NT2/D1 (cell line): ENCODE data around the gene CTSL.

Experiments used
- DNase-seq: peaks from one replicate; pipeline ENCODE4 v3.0.0-alpha.2; 2011; ENCODE audit warnings: low read depth, low spot score
- H3K27me3 ChIP-seq: 2 replicates; pipeline ENCODE4 v1.6.0; 2011; ENCODE audit warnings: mild to moderate bottlenecking; ENCODE audit not compliant: insufficient read length, insufficient read depth
- H3K36me3 ChIP-seq: 2 replicates; pipeline ENCODE4 v1.6.1; 2011; ENCODE audit warnings: mild to moderate bottlenecking, low read length, mixed read lengths; ENCODE audit not compliant: insufficient read depth, insufficient read length
- H3K4me1 ChIP-seq: 2 replicates; pipeline ENCODE4 v1.5.1; 2011; ENCODE audit not compliant: insufficient read depth, insufficient read length
- H3K4me3 ChIP-seq: 2 replicates; pipeline ENCODE4 v1.5.1; 2011; ENCODE audit warnings: low read depth; ENCODE audit not compliant: insufficient read length
- H3K9ac ChIP-seq: 2 replicates; pipeline ENCODE4 v1.6.0; 2011; ENCODE audit warnings: low read depth; ENCODE audit not compliant: insufficient read length
- H3K9me3 ChIP-seq: 2 replicates; pipeline ENCODE4 v1.5.1; 2011; ENCODE audit warnings: mild to moderate bottlenecking, low read length; ENCODE audit not compliant: insufficient read depth
- SUZ12 ChIP-seq: IDR thresholded peaks from 2 replicates; pipeline ENCODE4 v1.6.1; 2011; ENCODE audit not compliant: insufficient read length, insufficient read depth; ENCODE audit errors: extremely low read depth
- YY1 ChIP-seq: IDR thresholded peaks from 2 replicates; pipeline ENCODE4 v1.6.1; 2011; ENCODE audit not compliant: insufficient read length, insufficient read depth
- ZNF274 ChIP-seq: IDR thresholded peaks from 2 replicates; pipeline ENCODE4 v1.6.1; 2011; ENCODE audit warnings: mild to moderate bottlenecking, low read depth, low read length

CTSL gene

DNA sequence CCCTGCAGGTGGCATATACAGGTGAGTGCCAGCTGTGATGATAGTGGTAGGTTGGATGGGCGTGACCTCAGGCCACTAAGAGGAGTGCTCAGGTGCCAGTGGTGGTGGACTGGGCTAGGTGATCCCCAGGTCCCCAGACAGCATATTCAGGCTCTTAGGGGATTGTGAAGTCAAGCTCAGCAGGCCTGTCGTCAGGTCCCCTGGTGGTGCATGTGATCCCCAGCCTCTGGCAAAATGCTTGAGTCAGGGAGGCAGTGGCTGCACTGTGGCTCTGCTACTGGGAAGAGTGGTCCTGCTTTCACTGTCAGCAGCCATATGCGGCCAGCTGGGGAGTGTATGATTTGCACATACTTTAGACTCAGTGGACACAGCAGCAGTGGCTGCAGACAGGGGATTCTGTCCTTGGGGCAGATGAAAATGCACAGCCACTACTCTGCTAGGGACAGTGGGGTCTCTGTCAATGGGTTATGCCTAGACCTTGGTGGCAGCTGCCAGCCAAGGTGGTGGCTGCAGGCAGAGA, 31.6 kb upstream of the CTSL start:
- no peak for DNase-seq
- Histone ChIP-seq H3K4me1 (no peaks in the 10 kb centered on the region), H3K4me3 (no peak overlapping the region), H3K36me3 (peaks cover 40% of the 10 kb centered on the region), H3K27me3 (no peaks in the 10 kb centered on the region), H3K9me3 (peaks cover 8% of the 10 kb centered on the region), H3K9ac (no peak overlapping the region)
- TF ChIP-seq YY1 = no peak
- no peak for TF ChIP-seq ZNF274
- no peak for TF ChIP-seq SUZ12

- Histone ChIP-seq H3K9me3 (peaks cover 8% of the 10 kb centered on the region), H3K4me3 (no peak overlapping the region), H3K4me1 (no peaks in the 10 kb centered on the region), H3K27me3 (no peaks in the 10 kb centered on the region), H3K9ac (no peak overlapping the region), H3K36me3 (peaks cover 47% of the 10 kb centered on the region)
- DNase-seq = no peak
- TF ChIP-seq SUZ12 (no peak), YY1 (no peak), ZNF274 (no peak)
Measured at GRCh38 chr9:87695523-87695922, 30.4 kb upstream of the CTSL start.

GRCh38 chr9:87696641-87697040, 29.3 kb upstream of the CTSL start:
- no peak overlapping the region for H3K4me3 ChIP-seq

GRCh38 chr9:87698069-87698809, 27.7 kb upstream of the CTSL start:
- no peak for DNase-seq
- H3K27me3 ChIP-seq = no peaks in the 10 kb centered on the region
- no peak overlapping the region for H3K9ac ChIP-seq
- no peak overlapping the region for H3K4me3 ChIP-seq
- H3K36me3 ChIP-seq = peaks cover 52% of the 10 kb centered on the region
- H3K4me1 ChIP-seq = peaks cover 3% of the 10 kb centered on the region
- TF ChIP-seq SUZ12 = no peak
- TF ChIP-seq ZNF274 = no peak
- no peak for TF ChIP-seq YY1
- H3K9me3 ChIP-seq = no peaks in the 10 kb centered on the region; the same call in 1 of the 2 replicates

More at GRCh38 chr9:87696641-87697040, 29.3 kb upstream of the CTSL start:
- H3K4me1 ChIP-seq = no peaks in the 10 kb centered on the region
- H3K9me3 ChIP-seq = peaks cover 8% of the 10 kb centered on the region
- no peak for TF ChIP-seq SUZ12
- TF ChIP-seq ZNF274 = no peak
- no peak for TF ChIP-seq YY1
- H3K27me3 ChIP-seq = no peaks in the 10 kb centered on the region
- DNase-seq = no peak
- H3K9ac ChIP-seq = no peak overlapping the region
- H3K36me3 ChIP-seq = peaks cover 47% of the 10 kb centered on the region

GRCh38 chr9:87699835-87700234, 26.1 kb upstream of the CTSL start:
- H3K4me3 ChIP-seq = no peak overlapping the region
- peaks cover 3% of the 10 kb centered on the region for H3K4me1 ChIP-seq
- peaks cover 56% of the 10 kb centered on the region for H3K36me3 ChIP-seq
- H3K9me3 ChIP-seq = no peaks in the 10 kb centered on the region
- TF ChIP-seq ZNF274 (no peak), YY1 (no peak), SUZ12 (no peak)
- DNase-seq = no peak
- H3K27me3 ChIP-seq = no peaks in the 10 kb centered on the region
- no peak overlapping the region for H3K9ac ChIP-seq

DNA sequence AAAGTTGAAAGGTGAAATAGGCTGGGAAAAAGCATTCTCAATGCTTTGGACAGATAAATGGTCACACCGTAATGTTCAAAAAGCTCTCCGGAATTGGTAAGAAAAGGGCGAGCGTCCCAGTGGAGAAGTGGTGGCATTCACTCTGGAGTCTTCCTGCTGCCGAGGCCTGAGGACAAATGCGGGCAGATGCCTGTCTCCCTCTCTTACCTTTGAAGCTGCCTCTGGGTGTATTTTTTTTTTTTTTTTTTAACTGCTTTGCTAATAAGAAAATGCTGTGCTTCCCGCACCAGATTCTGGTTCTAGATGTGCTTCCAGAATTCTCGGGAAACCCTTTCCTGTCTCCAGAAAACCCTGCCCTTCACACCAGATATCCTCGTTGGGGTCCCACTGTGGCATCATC, 24.4 kb upstream of the CTSL start:
- Histone ChIP-seq H3K4me3 (no peak overlapping the region), H3K27me3 (no peaks in the 10 kb centered on the region), H3K36me3 (peaks cover 67% of the 10 kb centered on the region), H3K9ac (peak overlapping the region; percentile 17), H3K9me3 (no peaks in the 10 kb centered on the region), H3K4me1 (peaks cover 3% of the 10 kb centered on the region)
- DNase-seq = no peak
- TF ChIP-seq YY1 (no peak), SUZ12 (no peak), ZNF274 (no peak)

DNA sequence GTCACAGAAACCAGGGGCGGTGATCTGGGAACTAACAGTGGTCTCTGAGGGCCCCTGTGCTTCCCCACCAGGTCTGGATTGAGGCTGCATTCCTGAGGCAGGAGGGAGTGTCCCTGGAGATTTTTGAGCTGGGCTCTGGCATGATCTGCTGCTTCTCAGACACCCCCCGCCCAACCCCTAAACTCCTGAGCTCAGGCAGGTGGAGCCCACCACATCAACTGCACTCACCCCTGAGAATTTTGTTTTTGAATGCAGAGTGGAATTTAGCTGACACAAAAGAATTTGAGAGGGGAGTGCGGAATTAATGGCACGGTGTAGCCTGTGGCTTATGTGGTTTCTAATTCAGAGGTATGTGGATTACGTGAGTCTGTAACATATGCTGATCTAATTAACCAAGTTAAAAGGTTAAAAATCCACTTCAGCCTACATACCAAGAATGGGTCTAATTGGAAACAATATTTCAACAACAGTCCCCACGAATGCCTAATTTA, 23.9 kb upstream of the CTSL start:
- no peak overlapping the region for H3K9ac ChIP-seq
- peaks cover 67% of the 10 kb centered on the region for H3K36me3 ChIP-seq
- H3K9me3 ChIP-seq = no peaks in the 10 kb centered on the region

More for the DNA sequence above, 23.9 kb upstream of the CTSL start:
- H3K4me1 ChIP-seq = peaks cover 3% of the 10 kb centered on the region
- peak; percentile 49 for DNase-seq
- H3K27me3 ChIP-seq = no peaks in the 10 kb centered on the region
- no peak for TF ChIP-seq ZNF274
- no peak for TF ChIP-seq SUZ12
- no peak for TF ChIP-seq YY1
- no peak overlapping the region for H3K4me3 ChIP-seq
